ENCODE measurements around the gene CCDC186.

DNA sequence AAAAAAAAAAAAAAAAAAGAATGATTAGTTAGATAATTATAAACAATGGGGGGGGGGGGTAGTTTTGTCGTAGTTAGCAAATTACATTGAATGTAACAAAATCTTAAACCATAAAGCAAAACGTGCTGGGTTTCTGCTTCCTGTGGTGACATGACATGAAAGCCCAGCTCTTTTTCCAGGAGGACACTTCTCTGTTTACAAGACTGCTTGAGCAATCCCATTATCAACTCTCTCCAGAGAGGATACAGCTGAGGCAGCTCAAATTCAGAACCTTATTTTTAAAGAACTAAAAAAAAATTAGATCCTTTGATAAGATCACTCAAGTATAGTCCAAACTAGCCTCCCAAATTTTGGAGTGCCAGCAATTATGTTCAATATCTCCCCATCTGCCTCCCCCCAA is 71.7 kb downstream of the CCDC186 start:
- no peak for TF ChIP-seq POLR2A (IDR thresholded peaks at IDR 0.05)
- TF ChIP-seq, protein P1, sequence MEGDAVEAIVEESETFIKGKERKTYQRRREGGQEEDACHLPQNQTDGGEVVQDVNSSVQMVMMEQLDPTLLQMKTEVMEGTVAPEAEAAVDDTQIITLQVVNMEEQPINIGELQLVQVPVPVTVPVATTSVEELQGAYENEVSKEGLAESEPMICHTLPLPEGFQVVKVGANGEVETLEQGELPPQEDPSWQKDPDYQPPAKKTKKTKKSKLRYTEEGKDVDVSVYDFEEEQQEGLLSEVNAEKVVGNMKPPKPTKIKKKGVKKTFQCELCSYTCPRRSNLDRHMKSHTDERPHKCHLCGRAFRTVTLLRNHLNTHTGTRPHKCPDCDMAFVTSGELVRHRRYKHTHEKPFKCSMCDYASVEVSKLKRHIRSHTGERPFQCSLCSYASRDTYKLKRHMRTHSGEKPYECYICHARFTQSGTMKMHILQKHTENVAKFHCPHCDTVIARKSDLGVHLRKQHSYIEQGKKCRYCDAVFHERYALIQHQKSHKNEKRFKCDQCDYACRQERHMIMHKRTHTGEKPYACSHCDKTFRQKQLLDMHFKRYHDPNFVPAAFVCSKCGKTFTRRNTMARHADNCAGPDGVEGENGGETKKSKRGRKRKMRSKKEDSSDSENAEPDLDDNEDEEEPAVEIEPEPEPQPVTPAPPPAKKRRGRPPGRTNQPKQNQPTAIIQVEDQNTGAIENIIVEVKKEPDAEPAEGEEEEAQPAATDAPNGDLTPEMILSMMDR (IDR thresholded peaks at IDR 0.05) = no peak
